ENCODE data around the gene WDR1.

The WDR1 gene

GRCh38 chr4:10113362-10114047, 3.1 kb downstream of the WDR1 start:
- no peak for DNase-seq (ENCODE audit: low read depth)

GRCh38 chr4:10112658-10113284, 3.8 kb downstream of the WDR1 start:
- no peak for DNase-seq (ENCODE audit: low read depth)

GRCh38 chr4:10111067-10111801, 5.4 kb downstream of the WDR1 start:
- DNase-seq (ENCODE audit: low read depth) = no peak

- DNase-seq (ENCODE audit: low read depth) = no peak
Observed at GRCh38 chr4:10109995-10110670, 6.5 kb downstream of the WDR1 start.

- DNase-seq (ENCODE audit: low read depth) = no peak
Observed at GRCh38 chr4:10108818-10109783, 7.5 kb downstream of the WDR1 start.

- no peak for DNase-seq (ENCODE audit: low read depth)
Observed at GRCh38 chr4:10108391-10108790, 8.2 kb downstream of the WDR1 start.

DNA sequence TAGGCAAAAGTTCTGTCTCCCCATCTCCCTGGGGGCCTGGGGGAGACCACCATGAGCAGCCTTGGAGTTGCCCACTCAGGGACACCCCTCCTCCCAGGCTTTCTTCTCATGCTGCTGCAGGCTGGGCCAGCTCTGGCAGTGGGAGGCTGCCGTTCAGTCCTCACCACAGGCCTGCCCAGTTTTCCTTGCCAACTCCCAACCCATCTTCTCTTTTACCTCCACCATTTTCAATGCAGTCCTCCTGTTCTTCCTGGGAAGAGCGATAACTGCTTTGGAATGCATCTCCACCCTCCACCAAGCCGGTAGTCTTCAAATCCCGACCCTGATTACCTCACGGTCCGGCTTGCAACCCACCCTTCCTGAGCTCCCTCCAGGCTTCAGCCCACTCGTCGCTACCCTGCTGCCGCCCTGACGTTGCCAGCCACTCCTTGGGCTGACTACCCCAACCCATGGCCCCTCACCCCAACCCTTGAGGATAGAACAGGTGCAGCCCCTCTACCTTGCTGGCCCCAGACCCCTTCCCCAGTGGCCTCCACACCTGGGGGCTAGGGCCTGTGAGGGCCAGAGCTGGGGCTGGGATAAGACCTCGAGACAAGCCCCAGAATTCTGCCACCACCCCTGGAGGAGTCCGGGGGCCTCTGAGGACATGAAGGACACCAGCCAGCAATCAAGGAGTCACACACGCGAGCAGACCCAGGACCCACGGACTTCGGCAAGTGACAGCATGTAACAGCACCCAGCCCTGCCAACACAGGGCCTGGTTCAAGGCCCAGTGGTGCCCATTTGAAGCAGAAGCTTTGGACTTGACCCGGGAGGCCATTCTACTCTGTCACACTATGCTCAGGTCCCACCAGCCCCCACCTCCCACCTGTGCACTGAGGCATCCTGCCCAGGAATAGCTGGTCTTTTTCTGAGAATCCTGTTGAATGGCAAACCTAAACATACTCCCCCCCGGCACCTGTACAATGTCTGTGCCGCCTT, 9.2 kb downstream of the WDR1 start:
- DNase-seq (ENCODE audit: low read depth) = no peak

- peak; percentile 56 for DNase-seq (ENCODE audit: low read depth)
Observed at GRCh38 chr4:10106421-10107039, 10.1 kb downstream of the WDR1 start.

GRCh38 chr4:10105920-10106319, 10.7 kb downstream of the WDR1 start:
- no peak for DNase-seq (ENCODE audit: low read depth)

GRCh38 chr4:10105421-10105820, 11.2 kb downstream of the WDR1 start:
- no peak for DNase-seq (ENCODE audit: low read depth)

DNA sequence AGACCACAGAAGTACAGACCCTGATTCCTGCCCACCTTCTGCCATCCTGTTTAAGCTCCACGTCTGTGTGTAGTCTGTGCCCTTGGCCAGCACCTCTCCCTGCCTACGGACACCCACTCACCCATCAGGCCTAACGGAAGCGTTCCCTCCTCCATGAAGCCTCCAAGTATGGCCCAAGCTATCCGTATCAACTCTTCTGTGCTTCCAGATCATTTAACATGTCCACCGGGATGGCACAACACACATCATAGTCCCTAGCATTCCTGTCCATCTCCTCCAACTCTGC, 11.7 kb downstream of the WDR1 start:
- no peak for DNase-seq (ENCODE audit: low read depth)

- DNase-seq (ENCODE audit: low read depth) = no peak
Observed at GRCh38 chr4:10104211-10104990, 12.2 kb downstream of the WDR1 start.

- DNase-seq (ENCODE audit: low read depth) = no peak
Observed at GRCh38 chr4:10102474-10103332, 13.9 kb downstream of the WDR1 start.

GRCh38 chr4:10101671-10102473, 14.7 kb downstream of the WDR1 start:
- DNase-seq (ENCODE audit: low read depth) = no peak

GRCh38 chr4:10100734-10101216, 15.8 kb downstream of the WDR1 start:
- DNase-seq (ENCODE audit: low read depth) = no peak

DNA sequence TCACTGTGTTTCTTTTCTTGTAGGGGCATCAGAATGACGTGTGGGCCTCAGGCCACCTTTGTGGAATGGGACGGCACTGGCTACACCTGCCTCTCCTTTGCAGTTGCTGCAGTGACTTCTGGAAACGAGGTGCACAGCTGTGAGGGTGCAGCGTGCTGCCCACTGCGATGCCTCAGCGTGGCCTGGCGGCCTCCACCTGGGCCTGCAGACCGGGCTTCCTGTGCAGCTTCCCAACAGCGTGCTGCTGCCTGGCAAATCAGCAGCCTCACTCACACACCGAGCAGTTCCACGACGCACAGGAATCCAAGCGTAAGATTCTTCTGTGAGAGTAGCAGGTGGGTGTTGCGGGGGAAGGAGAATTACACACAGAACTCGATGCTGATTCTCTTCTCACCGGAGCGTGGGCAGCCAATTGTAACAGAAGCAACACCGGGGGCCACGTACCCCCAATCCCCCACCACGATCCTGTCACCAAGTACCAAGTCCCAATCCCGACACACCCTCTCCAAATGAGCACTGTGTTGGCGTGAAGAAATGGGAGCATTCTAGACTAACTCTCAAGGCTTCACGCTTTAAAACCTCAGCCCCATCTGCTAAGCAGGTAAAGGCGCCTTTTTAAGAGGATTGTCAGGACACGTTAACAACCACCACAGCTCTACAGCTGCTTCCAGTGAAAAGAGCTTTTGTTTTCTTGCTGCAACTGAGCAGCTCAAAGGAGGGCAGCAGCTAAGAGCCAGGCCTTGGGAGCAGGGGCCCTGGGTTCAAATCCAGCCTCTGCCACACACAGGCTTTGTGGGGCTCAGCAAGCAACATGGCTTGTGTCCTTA, 16.9 kb downstream of the WDR1 start:
- no peak for DNase-seq (ENCODE audit: low read depth)

Data from stimulated activated CD8-positive, alpha-beta memory T cell treated with anti-CD3 and anti-CD28 coated beads, Interleukin-7, amount 100 ng/mL, for 24 hours (primary cell).